Heart right ventricle (tissue), 16 donors: ENCODE measurements around the gene B3GNT5. TPM values are rescaled to one million over a fixed set of nuclear protein-coding genes. Genes with fewer than 3 reads are reported as not detected.

Source experiments
- ATAC-seq, 8 donors: fragments of 200-7000 bp; cut with Tn5 transposase; one replicate each; pipeline ENCODE4 v1.9.1; 2020; ENCODE audit warnings: mild to moderate bottlenecking in 8 of 8, moderate library complexity in 8 of 8, moderate number of reproducible peaks in 1 of 8
- DNase-seq, 2 donors: peaks; one replicate each; pipeline ENCODE4 v3.0.0-alpha.2; 2020
- H3K27ac ChIP-seq, 10 donors: fragments of 200-600 bp; sonication (generic) in 2 of 10; one replicate each; pipeline versions ENCODE4 v1.5.0 to v1.8.0; 2020 to 2022; ENCODE audit warnings: mild to moderate bottlenecking in 3 of 10
- H3K27me3 ChIP-seq, 7 donors: fragments of 200-600 bp; one replicate each; pipeline ENCODE4 v1.8.0; 2021 to 2022; ENCODE audit warnings: mild to moderate bottlenecking in 2 of 7
- H3K36me3 ChIP-seq, 9 donors: fragments of 200-600 bp; sonication (generic) in 1 of 9; one replicate each; pipeline versions ENCODE4 v1.5.0 to v1.8.0; 2020 to 2022; ENCODE audit warnings: mild to moderate bottlenecking in 2 of 9
- H3K4me1 ChIP-seq, 9 donors: fragments of 200-600 bp; sonication (generic) in 1 of 9; one replicate each; pipeline versions ENCODE4 v1.5.0 to v1.8.0; 2020 to 2022; ENCODE audit warnings: mild to moderate bottlenecking in 4 of 9
- H3K4me3 ChIP-seq, 10 donors: fragments of 200-600 bp; sonication (generic) in 2 of 10; one replicate each; pipeline versions ENCODE4 v1.5.0 to v1.8.0; 2020 to 2022; ENCODE audit warnings: mild to moderate bottlenecking in 7 of 10, moderate library complexity in 2 of 10
- H3K9me3 ChIP-seq, 11 donors: fragments of 200-600 bp in 10 of 11; sonication (generic) in 2 of 11; one replicate each; pipeline versions ENCODE4 v1.5.0 to v1.8.0; 2013 to 2022; ENCODE audit warnings: mild to moderate bottlenecking in 2 of 11, control low read depth in 1 of 11, moderate library complexity in 1 of 11
- WGBS, 2 donors: extraction: QIAGEN DNeasy Blood & Tissue Kit; methylation state at CpG; one replicate each; pipeline ENCODE4 v1.1.7; 2013; ENCODE audit warnings: inconsistent platforms in 1 of 2; 5-methylcytosine and 5-hydroxymethylcytosine counted together
- intact Hi-C, 10 donors: fragments of 100-400 bp; cut with DNase I; formaldehyde crosslinking; loops; one replicate each; pipeline versions ENCODE4 v1.11.1 to v1.14.2; 2022
- polyA plus RNA-seq, 2 donors: library from polyadenylated mRNA; stranded (reverse); fragments of 200-250 nt; gene quantifications; one replicate each; pipeline ENCODE4 v1.2.3, GENCODE V29; 2013
- total RNA-seq, 10 donors: library from RNA; stranded (reverse); fragmentation: NEBNext Ultra II Directional in 3 of 10; extraction: Animal tissue kit (Norgen Biotek cat#: 25700) in 3 of 10; gene quantifications; one replicate each; pipeline versions ENCODE4 v1.2.1 to v1.2.4, GENCODE V29; 2021 to 2023
- TF ChIP-seq, protein P1 (sequence below), 9 donors: fragments of 200-600 bp; sonication (generic) in 2 of 9; IDR thresholded peaks; one replicate each; pipeline versions ENCODE4 v1.5.0 to v1.8.0; 2021 to 2022; ENCODE audit warnings: antibody characterized with exemption in 9 of 9, mild to moderate bottlenecking in 5 of 9, moderate library complexity in 1 of 9
- donor health status: Arrhythmogenic right ventricular cardiomyopathy.
- donor health status: ischemic (EF 13 %, LVEDD 7.1; RV severe dilation, severe dysfunction).
- donor health status: healthy with polysubstance abuse.
- donor health status: DM: no; HTN: yes; CAD: no.
- donor health status: DM: no; HTN: no; CAD: no.
- donor health status: ischemic (EF 25% LVEDD 6.9; RV normal size, moderate dysfunction).
- donor health status: ischemic (EF 25% LVEDD 5.7; RV mildly dilated, moderate dysfunction).
- donor health status: healthy.
- donor health status: DM: yes; HTN: yes; CAD: no.
- donor health status: Ischemic cardiomyopathy.
- donor health status: ischemic (EF 35%, LVEDD 5.7; RV mildly dilated, moderate dysfunction).
- donor health status: nonischemic (EF 11% LVEDD 7.7; RV severe dilation, severe dysfunction).
- donor health status: DM: yes; HTN: yes; CAD: no.
- donor health status: PGD.
- donor health status: ischemic (EF 29% LVEDD 5.4; RV normal size, mild dysfunction).
- donor health status: nonischemic (EF 23%, LVEDD 6.1; RV moderate dilation, normal function).

B3GNT5 gene
- total and polyA plus RNA-seq, 12 donors: 1.7 to 9.0 (median 4.6) TPM

DNA sequence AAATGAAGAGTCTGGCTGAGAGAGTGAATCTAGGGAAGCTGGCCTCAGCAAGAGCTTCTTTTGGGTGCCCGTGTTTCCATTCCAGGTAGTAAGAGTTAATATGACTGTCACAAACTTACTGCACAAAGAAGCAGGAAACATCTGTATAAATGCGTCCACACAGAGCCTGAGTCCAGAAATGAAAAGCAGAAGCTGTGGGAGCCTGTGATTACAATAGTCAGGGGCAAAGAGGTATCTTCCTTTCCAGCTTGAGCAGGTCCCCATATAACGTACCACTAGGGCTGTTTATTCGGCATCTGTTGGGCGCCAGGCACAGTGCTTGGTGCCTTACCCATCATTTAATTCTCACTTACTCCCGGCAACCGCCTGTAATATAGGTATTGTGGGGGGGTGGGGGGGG, 40.5 kb upstream of the B3GNT5 start:
- ATAC-seq (peak in 7 of 8 donors; percentile 38 to 82 (median 73)), DNase-seq (peak in 1 of 2 donors; percentile 36)
- no peaks in the 10 kb centered on the region for H3K36me3 ChIP-seq
- intact Hi-C loops: loop anchor here in 3 of 10 donors (5.0 kb wide), 1 partner anchor 40 kb away; the partner anchor contains the start of gene B3GNT5 (in 3 of the 3)
- peak overlapping the region in 9 of 10 donors; percentile 42 to 89 (median 68) for H3K27ac ChIP-seq
- no peaks in the 10 kb centered on the region for H3K27me3 ChIP-seq
- 49 to 73% methylated on average over 7 of the region's 7 CpGs for WGBS, 2 donors
- no peak overlapping the region for H3K4me3 ChIP-seq
- H3K9me3 ChIP-seq: no peaks in the 10 kb centered on the region
- TF ChIP-seq, protein P1, sequence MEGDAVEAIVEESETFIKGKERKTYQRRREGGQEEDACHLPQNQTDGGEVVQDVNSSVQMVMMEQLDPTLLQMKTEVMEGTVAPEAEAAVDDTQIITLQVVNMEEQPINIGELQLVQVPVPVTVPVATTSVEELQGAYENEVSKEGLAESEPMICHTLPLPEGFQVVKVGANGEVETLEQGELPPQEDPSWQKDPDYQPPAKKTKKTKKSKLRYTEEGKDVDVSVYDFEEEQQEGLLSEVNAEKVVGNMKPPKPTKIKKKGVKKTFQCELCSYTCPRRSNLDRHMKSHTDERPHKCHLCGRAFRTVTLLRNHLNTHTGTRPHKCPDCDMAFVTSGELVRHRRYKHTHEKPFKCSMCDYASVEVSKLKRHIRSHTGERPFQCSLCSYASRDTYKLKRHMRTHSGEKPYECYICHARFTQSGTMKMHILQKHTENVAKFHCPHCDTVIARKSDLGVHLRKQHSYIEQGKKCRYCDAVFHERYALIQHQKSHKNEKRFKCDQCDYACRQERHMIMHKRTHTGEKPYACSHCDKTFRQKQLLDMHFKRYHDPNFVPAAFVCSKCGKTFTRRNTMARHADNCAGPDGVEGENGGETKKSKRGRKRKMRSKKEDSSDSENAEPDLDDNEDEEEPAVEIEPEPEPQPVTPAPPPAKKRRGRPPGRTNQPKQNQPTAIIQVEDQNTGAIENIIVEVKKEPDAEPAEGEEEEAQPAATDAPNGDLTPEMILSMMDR (IDR thresholded peaks at IDR 0.05): no peak
- peaks cover 0 to 49% (median 21%) of the 10 kb centered on the region in 9 donors for H3K4me1 ChIP-seq

DNA sequence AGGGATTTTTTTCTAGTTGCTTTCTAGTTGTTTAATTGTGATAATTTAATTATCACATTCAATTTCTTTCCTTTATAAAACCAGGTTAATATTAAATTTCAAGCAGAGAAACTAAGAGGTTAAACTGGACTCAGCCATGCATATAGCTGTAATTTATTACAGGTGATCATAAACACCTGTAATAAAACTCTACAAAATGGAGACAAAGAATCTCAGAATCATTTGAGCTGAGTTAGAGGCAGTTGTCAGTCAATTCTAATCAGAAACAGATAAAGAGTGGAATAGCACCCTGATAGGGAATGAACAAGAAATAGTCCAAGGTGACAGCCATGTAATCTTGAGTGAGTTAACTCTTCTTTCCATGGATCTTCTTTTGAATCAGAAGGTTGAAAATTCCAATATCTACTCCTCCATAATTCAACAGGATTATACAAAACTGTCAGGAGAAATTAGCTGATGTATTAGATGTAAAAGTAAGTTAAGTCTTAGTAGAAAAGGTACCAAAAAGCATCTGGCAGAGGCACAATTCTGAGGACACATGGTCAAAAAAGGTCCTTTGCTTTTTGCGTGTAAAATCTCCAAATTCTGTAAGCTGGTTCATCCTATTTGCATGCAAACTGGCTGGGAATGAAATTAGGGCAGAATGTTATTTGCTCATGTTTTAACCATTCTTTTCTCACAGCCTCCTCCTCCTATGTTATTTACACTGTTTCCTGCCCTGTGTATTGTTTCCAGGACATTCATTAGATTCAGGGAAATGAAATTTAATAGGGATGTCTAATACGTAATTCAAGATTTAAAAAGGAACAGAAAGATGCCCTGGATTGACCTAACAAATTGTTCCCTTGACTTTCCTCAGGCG, 39.4 kb upstream of the B3GNT5 start:
- Histone ChIP-seq H3K27ac (peak overlapping the region in 8 of 10 donors; percentile 28 to 86 (median 69)), H3K27me3 (no peaks in the 10 kb centered on the region), H3K4me1 (peaks cover 0 to 49% (median 21%) of the 10 kb centered on the region in 9 donors), H3K36me3 (no peaks in the 10 kb centered on the region), H3K9me3 (no peaks in the 10 kb centered on the region), H3K4me3 (no peak overlapping the region)
- TF ChIP-seq, protein P1 (IDR thresholded peaks at IDR 0.05): no peak
- 57 to 62% methylated on average over 3 of the region's 3 CpGs for WGBS, 2 donors
- ATAC-seq (peak in 5 of 8 donors; percentile 10 to 65 (median 19)), DNase-seq (no peak)
- intact Hi-C loops: loop anchor here in 3 of 10 donors (5.0 kb wide), 1 partner anchor 39 kb away; the partner anchor contains the start of gene B3GNT5 (in 3 of the 3)

DNA sequence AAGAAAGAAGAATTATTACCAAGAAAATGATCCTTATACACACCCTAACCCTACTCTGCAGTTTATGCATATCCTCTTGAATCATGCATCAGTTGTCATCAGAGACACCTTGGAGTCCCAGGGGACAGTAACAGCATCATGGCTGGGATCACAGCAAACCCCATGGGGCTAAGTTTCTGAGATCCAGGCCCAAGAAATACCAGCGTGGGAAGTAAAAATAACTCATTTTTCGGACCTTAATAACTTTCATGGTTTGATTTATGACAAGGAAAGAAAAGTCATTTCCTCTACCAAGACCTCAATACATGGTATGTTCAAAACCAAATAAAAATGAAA, 38.8 kb upstream of the B3GNT5 start:
- intact Hi-C loops: loop anchor here in 3 of 10 donors (5.0 kb wide), 1 partner anchor 38 kb away; the partner anchor contains the start of gene B3GNT5 (in 3 of the 3)
- Histone ChIP-seq H3K4me3 (no peak overlapping the region), H3K9me3 (no peaks in the 10 kb centered on the region), H3K27ac (peak overlapping the region in 7 of 10 donors; percentile 27 to 83 (median 67)), H3K36me3 (no peaks in the 10 kb centered on the region), H3K4me1 (peaks cover 0 to 49% (median 21%) of the 10 kb centered on the region in 9 donors), H3K27me3 (no peaks in the 10 kb centered on the region)
- WGBS, 2 donors: 47 to 48% methylated on average over 2 of the region's 2 CpGs
- TF ChIP-seq, protein P1 (IDR thresholded peaks at IDR 0.05): no peak
- no peak for DNase-seq
- ATAC-seq: peak in 4 of 8 donors; percentile 7 to 58 (median 13)

DNA sequence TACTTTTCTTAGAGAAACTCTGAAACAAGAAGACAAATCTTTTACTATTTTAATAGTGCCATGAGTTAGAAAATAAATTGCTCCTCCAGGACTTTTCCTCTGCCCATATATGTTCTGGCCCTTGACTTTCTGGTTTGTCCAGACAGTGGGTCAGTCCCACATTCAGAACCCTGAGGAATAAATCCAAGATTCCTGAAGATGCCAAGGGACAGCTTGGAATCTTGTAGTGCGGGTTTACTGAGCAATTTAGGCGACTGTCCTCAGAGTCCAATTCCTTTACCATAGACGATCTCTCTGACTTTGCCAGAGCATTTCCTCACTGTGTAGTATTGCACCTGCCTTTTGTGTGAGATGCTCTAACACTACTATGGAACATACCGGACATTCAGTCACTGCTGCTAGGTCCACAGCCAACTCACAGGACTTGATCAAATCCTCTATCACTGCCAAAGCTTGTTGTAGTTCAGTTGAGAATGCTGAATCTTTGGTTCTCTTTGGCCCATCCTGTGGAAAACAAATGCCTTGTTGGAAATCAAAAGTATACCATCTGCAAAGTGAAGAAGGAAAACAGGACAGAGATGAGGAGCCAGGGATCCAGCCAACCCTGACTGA, 37.4 kb upstream of the B3GNT5 start:
- no peaks in the 10 kb centered on the region for H3K36me3 ChIP-seq
- 82 to 84% methylated on average over 4 of the region's 4 CpGs for WGBS, 2 donors
- peaks cover 0 to 44% (median 21%) of the 10 kb centered on the region in 9 donors for H3K4me1 ChIP-seq
- intact Hi-C loops: no loop called here
- no peaks in the 10 kb centered on the region for H3K27me3 ChIP-seq
- TF ChIP-seq, protein P1 (IDR thresholded peaks at IDR 0.05): no peak
- DNase-seq (no peak), ATAC-seq (no peak)
- H3K27ac ChIP-seq: peak overlapping the region in 4 of 10 donors; percentile 26 to 83 (median 50)
- no peaks in the 10 kb centered on the region for H3K9me3 ChIP-seq
- H3K4me3 ChIP-seq: no peak overlapping the region
